GM18907 (cell line): ENCODE data around the gene TTBK2.
"Not testable (repeated sequence)": the region's sequence is repeated elsewhere in the genome, so short reads cannot be mapped to it uniquely, and the experiment has no call there.

Experiments used
- ATAC-seq: cut with Tn5 transposase; IDR thresholded peaks from one replicate; pipeline ENCODE4 v1.9.1; 2021; ENCODE audit warnings: mild to moderate bottlenecking, moderate library complexity; ENCODE audit not compliant: unreplicated experiment

Gene TTBK2

GRCh38 chr15:42920519-42921341 is at the start of gene TTBK2:
Gene TTBK2 (minus strand): TSS chr15:42920778. CDS start chr15:42878617, 42,161 bp downstream.
- peak; percentile 94 for ATAC-seq

DNA sequence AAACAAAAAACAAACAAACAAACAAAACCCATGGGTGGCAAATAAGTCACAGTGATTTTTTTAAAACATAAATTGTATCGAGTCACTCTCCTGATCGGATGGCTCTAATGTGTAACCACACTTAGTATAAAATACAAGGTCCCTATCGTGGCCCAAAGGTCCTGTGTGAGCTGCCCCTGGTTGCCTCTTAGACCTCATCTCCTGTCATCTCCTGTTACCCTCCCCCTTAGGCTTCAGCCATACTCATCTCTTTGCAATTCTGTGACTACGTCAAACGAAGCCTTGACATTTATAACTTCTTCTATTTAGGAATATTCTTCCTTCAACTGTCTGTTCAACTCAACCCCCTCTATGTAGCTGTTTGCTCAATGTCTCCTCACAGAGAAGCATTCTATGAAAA is 43.9 kb upstream of the TTBK2 start:
- ATAC-seq = no peak

DNA sequence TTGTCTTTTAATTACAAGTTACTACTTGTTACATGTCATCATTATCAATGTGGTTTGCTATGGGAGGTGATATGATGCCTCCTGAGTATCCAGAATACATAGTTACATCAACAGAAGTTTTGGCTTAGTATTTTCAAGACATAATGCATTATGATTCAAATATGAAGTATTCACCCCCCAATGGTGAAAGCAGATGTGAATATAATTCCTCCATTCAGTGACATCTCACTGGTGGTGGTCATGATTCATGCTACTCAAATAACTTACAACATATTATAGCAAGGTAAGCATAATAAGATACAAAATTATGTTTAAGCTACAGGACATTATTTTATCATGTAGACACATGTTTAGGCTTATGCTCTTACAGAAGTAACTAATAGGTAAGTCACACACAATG is 34.9 kb upstream of the TTBK2 start:
- ATAC-seq = no peak

- ATAC-seq = no peak
These were observed 33.7 kb upstream of the TTBK2 start for GRCh38 chr15:42954291-42954690.

DNA sequence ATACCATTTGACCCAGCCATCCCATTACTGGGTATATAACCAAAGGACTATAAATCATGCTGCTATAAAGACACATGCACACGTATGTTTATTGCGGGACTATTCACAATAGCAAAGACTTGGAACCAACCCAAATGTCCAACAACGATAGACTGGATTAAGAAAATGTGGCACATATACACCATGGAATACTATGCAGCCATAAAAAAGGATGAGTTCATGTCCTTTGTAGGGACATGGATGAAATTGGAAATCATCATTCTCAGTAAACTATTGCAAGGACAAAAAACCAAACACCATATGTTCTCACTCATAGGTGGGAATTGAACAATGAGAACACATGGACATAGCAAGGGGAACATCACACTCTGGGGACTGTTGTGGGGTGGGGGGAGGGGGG is 28.3 kb upstream of the TTBK2 start:
- ATAC-seq = not testable (repeated sequence)

DNA sequence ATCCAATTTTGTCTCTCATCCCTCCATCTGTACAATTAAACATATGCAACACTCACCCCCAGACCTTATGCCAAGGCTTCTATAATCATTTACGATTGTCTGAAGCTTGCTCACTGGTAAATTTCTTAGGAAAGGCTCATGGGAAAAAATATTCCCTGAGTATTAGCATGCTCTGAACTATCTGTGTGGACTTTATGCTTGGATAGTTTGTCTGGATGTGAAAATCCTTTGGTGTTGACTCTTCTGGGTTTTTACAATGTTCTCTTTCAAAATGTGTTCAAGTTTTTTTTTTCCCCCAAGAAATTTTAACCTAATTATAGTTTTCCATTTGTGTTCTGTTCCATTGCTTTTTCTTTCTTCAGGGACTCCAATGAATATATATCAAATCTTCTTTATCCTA is 19.9 kb upstream of the TTBK2 start:
- ATAC-seq = no peak

DNA sequence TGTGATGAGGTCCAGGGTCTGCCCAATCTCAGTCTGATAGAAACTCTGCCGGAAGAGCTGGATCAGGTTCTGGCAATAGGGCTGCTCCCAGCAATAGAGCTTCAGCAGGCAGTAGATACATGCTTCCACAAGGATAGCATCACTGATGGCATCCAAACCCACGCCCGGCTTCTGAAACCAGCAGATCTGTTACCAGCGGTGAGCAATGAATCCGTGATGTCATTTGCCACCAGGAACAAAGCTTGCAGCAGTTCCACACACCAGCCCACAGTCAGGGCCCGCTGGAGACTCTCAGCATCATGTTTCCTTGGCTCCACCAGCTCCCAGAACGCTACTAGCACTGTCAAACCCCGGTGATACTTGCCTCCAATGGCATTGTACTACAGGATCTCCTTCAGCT is 19.3 kb upstream of the TTBK2 start:
- no peak for ATAC-seq

DNA sequence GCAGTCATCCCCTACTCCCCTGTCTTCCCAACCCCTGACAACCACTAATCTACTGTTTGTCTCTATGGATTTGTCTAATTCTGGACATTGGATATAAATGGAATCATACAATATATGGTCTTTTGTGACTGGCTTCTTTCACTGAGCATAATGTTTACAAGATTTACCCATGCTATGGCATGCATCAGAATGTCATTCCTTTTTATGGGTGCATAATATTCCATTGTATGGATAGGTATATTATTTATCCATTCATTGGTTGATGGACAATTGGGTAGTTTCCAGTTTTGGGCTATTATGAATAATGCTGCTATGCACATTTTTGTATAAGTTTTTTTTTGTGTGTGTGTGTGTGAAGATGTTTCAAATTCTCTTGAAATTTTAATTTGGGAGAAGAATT is 16.6 kb upstream of the TTBK2 start:
- no peak for ATAC-seq

- ATAC-seq = no peak
These were observed 13.5 kb upstream of the TTBK2 start for GRCh38 chr15:42933886-42934667.

DNA sequence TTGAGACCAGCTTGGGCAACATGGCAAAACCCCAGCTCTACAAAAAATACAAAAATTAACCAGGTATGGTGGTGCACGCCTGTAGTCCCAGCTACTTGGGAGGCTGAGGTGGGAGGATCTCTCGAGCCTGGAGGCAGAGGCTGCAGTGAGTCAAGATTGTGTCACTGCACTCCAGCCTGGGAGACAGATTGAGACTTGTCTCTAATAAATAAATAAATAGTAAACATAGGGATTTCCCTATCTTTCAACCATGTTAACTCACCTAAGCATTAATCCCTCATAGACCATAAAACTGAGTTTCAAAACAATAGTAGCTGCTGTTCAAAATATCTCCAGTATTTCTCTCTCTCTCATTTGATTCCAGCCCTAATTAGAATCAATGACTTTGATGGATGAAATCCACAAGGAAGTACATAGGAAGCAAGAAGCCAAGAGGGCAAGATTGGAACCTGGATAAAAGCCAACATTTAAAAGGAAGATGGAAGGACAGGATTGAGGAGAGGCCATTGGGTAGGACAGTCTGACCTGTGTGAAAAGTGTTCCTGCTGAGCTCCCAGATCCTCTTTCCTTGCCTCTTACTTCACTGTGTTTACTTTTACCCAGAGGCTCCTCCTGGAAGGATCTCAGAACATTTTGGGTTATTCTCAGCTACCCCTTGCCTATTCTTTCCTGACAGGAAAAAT is 12.4 kb upstream of the TTBK2 start:
- no peak for ATAC-seq

GRCh38 chr15:42931702-42932486 is 11.3 kb upstream of the TTBK2 start:
- no peak for ATAC-seq

GRCh38 chr15:42929306-42929848 is 8.8 kb upstream of the TTBK2 start:
- ATAC-seq = no peak

GRCh38 chr15:42921342-42921731 is 759 bp upstream of the TTBK2 start:
- no peak for ATAC-seq

- peak; percentile 23 for ATAC-seq
These were observed 619 bp downstream of the TTBK2 start for GRCh38 chr15:42919799-42920518.

DNA sequence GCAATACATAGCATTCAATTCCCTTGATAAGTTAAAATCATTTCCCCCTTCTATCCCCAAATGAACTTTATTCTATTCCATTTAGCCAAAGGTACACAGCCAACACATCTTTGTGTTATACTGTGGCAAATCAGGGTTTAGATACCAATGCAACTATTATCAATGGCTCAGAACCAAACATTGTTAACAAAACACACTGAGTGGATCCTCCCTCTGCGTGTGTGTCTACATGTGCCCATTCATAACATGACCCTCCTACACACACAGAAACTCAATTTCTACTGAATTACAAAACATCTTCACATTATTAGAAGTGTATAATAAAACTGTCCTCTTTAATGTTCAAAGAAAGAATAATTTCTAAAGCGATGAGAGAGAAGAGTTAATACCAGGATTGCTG is 1.3 kb downstream of the TTBK2 start:
- ATAC-seq = no peak

DNA sequence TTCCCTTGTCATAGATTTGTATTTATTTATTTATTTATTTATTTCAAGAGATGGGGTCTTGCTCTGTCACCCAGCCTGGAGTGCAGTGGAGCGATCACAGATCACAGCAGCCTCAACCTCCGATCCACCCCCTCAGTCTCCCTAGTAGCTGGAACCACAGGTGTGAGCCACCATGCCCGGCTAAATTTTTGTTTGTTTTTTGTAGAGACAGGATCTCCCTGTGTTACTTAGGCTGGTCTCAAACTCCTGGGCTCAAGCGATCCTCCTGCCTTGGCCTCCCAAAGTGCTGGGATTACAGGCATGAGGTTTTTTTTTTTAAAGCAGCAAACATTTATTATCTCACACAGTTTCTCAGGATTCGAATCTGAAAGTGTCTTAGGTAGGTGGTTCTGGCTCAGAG is 2.5 kb downstream of the TTBK2 start:
- ATAC-seq = no peak

DNA sequence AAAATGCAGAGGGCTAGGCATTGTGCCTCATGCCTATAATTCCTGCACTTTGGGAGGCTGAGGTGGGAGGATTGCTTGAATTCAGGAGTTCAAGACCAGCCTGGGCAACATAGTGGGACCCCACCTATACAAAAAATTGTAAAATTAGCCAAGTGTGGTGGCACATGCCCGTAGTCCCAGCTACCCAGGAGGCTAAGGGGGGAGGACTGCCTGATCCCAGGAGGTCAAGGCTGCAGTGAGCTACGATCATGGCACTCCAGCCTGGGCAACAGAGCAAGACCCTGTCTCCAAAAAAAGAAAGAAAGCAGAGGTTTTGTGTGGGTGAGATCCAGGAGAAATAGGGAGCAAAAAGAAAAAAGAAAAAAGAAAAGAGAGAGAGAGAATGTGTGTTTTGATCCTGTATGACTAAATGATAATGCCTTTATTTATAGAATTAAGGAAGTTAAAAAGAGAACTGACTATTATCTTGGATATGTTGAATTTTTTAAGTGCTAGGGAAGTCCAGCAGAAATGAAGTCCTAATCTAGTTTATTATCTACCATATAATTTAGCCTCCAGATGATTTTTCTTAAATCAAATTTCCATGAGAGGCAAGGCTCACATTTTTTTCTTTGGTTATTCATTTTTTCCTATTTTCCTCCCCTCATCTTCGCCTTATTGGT is 4.8 kb downstream of the TTBK2 start:
- no peak for ATAC-seq

DNA sequence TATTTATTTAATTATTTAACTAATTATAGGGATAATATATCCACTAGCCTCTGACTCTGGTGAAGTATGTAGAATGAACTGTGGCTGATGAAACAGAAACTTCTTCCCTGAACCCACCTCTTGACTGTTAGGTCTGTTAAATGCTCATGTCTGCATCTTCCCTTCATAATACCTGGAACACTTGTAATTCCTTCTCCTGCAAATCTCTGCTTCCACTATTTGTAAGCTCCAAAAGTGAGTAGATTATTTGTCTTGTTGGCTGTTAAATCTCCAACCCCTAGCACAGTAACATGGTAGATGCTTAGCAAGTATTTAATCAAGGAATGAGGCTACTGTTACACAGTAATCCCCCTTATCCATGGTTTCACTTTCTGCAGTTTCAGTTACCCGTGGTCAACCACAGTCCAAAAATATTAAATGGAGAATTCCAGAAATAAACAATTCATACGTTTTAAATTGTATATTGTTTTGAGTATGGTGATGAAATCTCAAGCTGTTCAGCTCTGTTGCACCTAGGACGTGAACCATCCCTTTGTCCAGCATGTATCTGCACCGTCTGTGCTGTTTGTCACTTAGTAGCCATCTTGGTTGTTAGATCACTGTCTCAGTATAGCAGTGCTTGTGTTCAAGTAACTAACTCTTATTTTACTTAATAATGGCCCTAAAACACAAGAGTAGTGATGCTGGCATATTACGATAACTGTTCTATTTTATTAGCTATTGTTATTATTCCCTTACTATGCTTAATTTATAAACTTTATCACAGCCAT is 5.7 kb downstream of the TTBK2 start:
- ATAC-seq = no peak
